Upper lobe of left lung (tissue), 6 donors: Measurements from ENCODE around the gene UTS2. TPM values are rescaled to one million over a fixed set of nuclear protein-coding genes. Genes with fewer than 3 reads are reported as not detected.
A peak's percentile ranks its signal among the peaks of the same experiment; 100 is the strongest.

ENCODE experiments used
- ATAC-seq, 2 donors: fragments of 200-7000 bp; cut with Tn5 transposase; one replicate each; pipeline ENCODE4 v1.9.1; 2022; ENCODE audit warnings: mild to moderate bottlenecking in 2 of 2, moderate library complexity in 2 of 2; ENCODE audit not compliant: low FRiP score in 2 of 2
- DNase-seq, 2 donors: peaks; one replicate each; pipeline ENCODE4 v3.0.0-alpha.2; 2019 to 2020
- H3K27ac ChIP-seq, 4 donors: fragments of 200-600 bp; sonication (generic); one replicate each; pipeline ENCODE4 v1.5.1; 2016 to 2019
- H3K27me3 ChIP-seq, 4 donors: fragments of 200-600 bp; sonication (generic); one replicate each; pipeline ENCODE4 v1.5.1; 2017 to 2019
- H3K36me3 ChIP-seq, 4 donors: fragments of 200-600 bp; sonication (generic); one replicate each; pipeline ENCODE4 v1.5.1; 2016 to 2019
- H3K4me1 ChIP-seq, 4 donors: fragments of 200-600 bp; sonication (generic); one replicate each; pipeline ENCODE4 v1.5.1; 2018 to 2019
- H3K4me3 ChIP-seq, 4 donors: fragments of 200-600 bp; sonication (generic); one replicate each; pipeline ENCODE4 v1.5.1; 2017 to 2019; ENCODE audit warnings: mild to moderate bottlenecking in 2 of 4, moderate library complexity in 1 of 4
- H3K9me3 ChIP-seq, 4 donors: fragments of 200-600 bp; sonication (generic); one replicate each; pipeline ENCODE4 v1.5.1; 2018 to 2019
- EP300 ChIP-seq, 4 donors: sonication (generic); formaldehyde crosslinking; IDR thresholded peaks; one replicate each; pipeline ENCODE4 v1.5.1; 2017; ENCODE audit warnings: antibody characterized with exemption in 4 of 4, control low read depth in 2 of 4
- POLR2A ChIP-seq, 4 donors: fragments of 450-650 bp; IDR thresholded peaks; one replicate each; pipeline ENCODE4 v1.5.1; 2016 to 2017; ENCODE audit warnings: antibody characterized with exemption in 4 of 4, mild to moderate bottlenecking in 2 of 4
- POLR2AphosphoS5 ChIP-seq, 2 donors: sonication (generic); formaldehyde crosslinking; IDR thresholded peaks; one replicate each; pipeline ENCODE4 v1.5.1; 2017; ENCODE audit warnings: antibody characterized with exemption in 2 of 2
- WGBS, 2 donors: methylation state at CpG; one replicate each; pipeline ENCODE4 v1.1.5; 2017 to 2018; 5-methylcytosine and 5-hydroxymethylcytosine counted together
- total RNA-seq, 6 donors: library from RNA; depleted of rRNA in 4 of 6; stranded (reverse); fragments of >200 nt in 4 of 6; gene quantifications; one replicate each; pipeline versions ENCODE4 v1.1.0 to v1.2.1, GENCODE V29; 2016 to 2021
- TF ChIP-seq, protein P1 (sequence below), 6 experiments: fragments of 450-650 bp in 4 of 6; fragments of 200-600 bp in 2 of 6; sonication (generic) in 2 of 6; IDR thresholded peaks; one replicate each; pipeline ENCODE4 v1.5.1; 2016 to 2019; ENCODE audit warnings: antibody characterized with exemption in 6 of 6
- donor health status: DM: no; HTN: no; CAD: no; lungs with moderate emphysema.
- donor health status: DM: no; HTN: yes; CAD: no; lungs with severe emphysema.

UTS2 gene
- total RNA-seq, 6 donors from 2014 or later = not detected

GRCh38 chr1:7827126-7827955 is 25.5 kb downstream of the UTS2 start:
- no peaks in the 10 kb centered on the region for H3K27me3 ChIP-seq
- H3K9me3 ChIP-seq = no peaks in the 10 kb centered on the region
- H3K4me3 ChIP-seq = peak overlapping the region in 3 of 4 donors; percentile 16 to 46 (median 29)
- H3K36me3 ChIP-seq = peaks cover 0 to 80% (median 24%) of the 10 kb centered on the region in 4 donors
- DNase-seq (peak in 1 of 2 donors; percentile 70), ATAC-seq (no peak)
- TF ChIP-seq, protein P1, sequence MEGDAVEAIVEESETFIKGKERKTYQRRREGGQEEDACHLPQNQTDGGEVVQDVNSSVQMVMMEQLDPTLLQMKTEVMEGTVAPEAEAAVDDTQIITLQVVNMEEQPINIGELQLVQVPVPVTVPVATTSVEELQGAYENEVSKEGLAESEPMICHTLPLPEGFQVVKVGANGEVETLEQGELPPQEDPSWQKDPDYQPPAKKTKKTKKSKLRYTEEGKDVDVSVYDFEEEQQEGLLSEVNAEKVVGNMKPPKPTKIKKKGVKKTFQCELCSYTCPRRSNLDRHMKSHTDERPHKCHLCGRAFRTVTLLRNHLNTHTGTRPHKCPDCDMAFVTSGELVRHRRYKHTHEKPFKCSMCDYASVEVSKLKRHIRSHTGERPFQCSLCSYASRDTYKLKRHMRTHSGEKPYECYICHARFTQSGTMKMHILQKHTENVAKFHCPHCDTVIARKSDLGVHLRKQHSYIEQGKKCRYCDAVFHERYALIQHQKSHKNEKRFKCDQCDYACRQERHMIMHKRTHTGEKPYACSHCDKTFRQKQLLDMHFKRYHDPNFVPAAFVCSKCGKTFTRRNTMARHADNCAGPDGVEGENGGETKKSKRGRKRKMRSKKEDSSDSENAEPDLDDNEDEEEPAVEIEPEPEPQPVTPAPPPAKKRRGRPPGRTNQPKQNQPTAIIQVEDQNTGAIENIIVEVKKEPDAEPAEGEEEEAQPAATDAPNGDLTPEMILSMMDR (IDR thresholded peaks at IDR 0.05) = no peak
- TF ChIP-seq POLR2AphosphoS5 (IDR thresholded peaks at IDR 0.05) (no peak), POLR2A (IDR thresholded peaks at IDR 0.05) (no peak), EP300 (IDR thresholded peaks at IDR 0.05) (no peak)
- H3K27ac ChIP-seq = peak overlapping the region in 2 of 4 donors; percentile 19 to 78
- peaks cover 0 to 8% (median 0%) of the 10 kb centered on the region in 4 donors for H3K4me1 ChIP-seq
- 83% methylated on average over 39 of the region's 39 CpGs for WGBS, 2 donors

- DNase-seq (no peak), ATAC-seq (no peak)
- Histone ChIP-seq H3K27ac (no peak overlapping the region), H3K9me3 (no peaks in the 10 kb centered on the region), H3K27me3 (no peaks in the 10 kb centered on the region), H3K4me3 (peak overlapping the region in 1 of 4 donors; percentile 46), H3K4me1 (peaks cover 0 to 4% (median 0%) of the 10 kb centered on the region in 4 donors), H3K36me3 (peaks cover 0 to 90% (median 29%) of the 10 kb centered on the region in 4 donors)
- TF ChIP-seq, protein P1 (IDR thresholded peaks at IDR 0.05) = no peak
- TF ChIP-seq EP300 (IDR thresholded peaks at IDR 0.05) (no peak), POLR2A (IDR thresholded peaks at IDR 0.05) (no peak), POLR2AphosphoS5 (IDR thresholded peaks at IDR 0.05) (no peak)
- 82 to 83% methylated on average over 7 of the region's 7 CpGs for WGBS, 2 donors
Observed at GRCh38 chr1:7826363-7826762, 26.5 kb downstream of the UTS2 start.

DNA sequence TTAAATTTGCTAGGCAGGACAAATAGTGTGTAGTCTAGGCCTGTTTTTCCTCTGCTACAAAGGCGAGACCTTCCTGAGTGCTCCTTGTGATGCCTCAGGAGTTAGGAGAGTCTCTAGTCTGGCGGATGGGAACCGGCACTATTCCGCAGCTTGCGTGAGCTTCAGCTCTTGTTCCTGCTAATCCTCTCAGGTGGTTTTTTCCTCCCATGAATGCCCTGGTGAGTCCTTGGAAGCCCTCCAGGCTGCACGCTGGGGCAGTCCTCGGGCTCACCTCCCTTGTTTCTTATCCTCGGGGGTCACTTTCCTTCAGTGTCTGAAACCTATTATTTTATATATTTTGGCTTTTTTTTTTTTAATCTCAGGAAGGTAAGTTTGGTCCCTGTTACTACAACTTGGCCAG is 28.2 kb downstream of the UTS2 start:
- H3K27me3 ChIP-seq = no peaks in the 10 kb centered on the region
- no peak for TF ChIP-seq POLR2A (IDR thresholded peaks at IDR 0.05)
- TF ChIP-seq POLR2AphosphoS5 (IDR thresholded peaks at IDR 0.05) = no peak
- no peak for TF ChIP-seq EP300 (IDR thresholded peaks at IDR 0.05)
- TF ChIP-seq, protein P1 (IDR thresholded peaks at IDR 0.05) = no peak
- peaks cover 0 to 96% (median 35%) of the 10 kb centered on the region in 4 donors for H3K36me3 ChIP-seq
- no peak overlapping the region for H3K27ac ChIP-seq
- H3K4me1 ChIP-seq = no peaks in the 10 kb centered on the region
- no peak overlapping the region for H3K4me3 ChIP-seq
- ATAC-seq (no peak), DNase-seq (no peak)
- H3K9me3 ChIP-seq = no peaks in the 10 kb centered on the region
- 91 to 97% methylated on average over 8 of the region's 8 CpGs for WGBS, 2 donors

DNA sequence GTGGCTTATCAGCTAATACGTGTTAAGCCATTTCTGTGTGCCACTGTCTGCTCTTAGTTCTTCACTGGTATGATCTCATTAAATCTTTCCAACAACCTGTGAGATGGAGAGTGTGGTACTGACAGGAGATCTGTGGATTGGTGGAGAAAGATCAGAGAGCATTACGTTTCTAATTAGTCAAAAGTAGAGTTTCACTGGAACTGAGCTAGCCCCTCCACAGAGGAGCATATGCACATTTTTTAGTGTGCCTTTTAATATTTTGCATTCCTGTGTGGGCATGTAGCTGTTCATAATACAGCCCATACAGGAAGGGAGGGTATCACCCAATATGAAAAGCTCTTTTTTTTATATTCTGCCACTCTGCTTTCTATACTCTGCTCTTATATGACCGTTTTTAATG is 31.6 kb downstream of the UTS2 start:
- no peak for DNase-seq
- no peak overlapping the region for H3K27ac ChIP-seq
- TF ChIP-seq, protein P1 (IDR thresholded peaks at IDR 0.05) = no peak
- no peak for TF ChIP-seq POLR2AphosphoS5 (IDR thresholded peaks at IDR 0.05)
- TF ChIP-seq POLR2A (IDR thresholded peaks at IDR 0.05) = no peak
- TF ChIP-seq EP300 (IDR thresholded peaks at IDR 0.05) = no peak
- H3K4me3 ChIP-seq = no peak overlapping the region
- H3K4me1 ChIP-seq = no peaks in the 10 kb centered on the region
- no peak for ATAC-seq
- peaks cover 0 to 89% (median 27%) of the 10 kb centered on the region in 4 donors for H3K36me3 ChIP-seq
- WGBS, 2 donors = 81 to 85% methylated on average over 3 of the region's 3 CpGs
- no peaks in the 10 kb centered on the region for H3K27me3 ChIP-seq
- no peaks in the 10 kb centered on the region for H3K9me3 ChIP-seq
